ENCODE data around the gene FAM170B.

The FAM170B gene

DNA sequence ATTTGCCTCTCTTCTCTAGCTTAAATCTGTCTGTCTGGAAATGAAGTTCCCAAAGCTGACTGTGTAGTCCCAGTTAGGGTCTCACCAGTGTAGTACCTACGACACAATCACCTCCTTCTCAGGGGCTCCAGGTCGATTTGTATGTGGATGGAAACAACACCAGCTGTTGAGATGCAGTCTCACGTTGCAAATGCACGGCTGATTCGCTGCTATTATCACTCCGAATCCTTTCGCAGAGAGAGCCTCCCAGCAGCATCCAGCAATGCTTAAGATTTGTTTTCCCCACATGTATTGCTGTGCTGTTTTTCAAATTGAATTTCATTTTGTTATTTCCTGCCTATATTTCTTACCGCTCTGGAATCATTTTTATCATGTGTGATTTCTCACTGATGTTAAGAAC, 34.8 kb downstream of the FAM170B start (continued):
- TF ChIP-seq ESRRG (CRISPR knock-in tag; IDR thresholded peaks at IDR 0.05) (no peak), ZFP30 (CRISPR knock-in tag; IDR thresholded peaks at IDR 0.05) (no peak), ARNTL (CRISPR knock-in tag; IDR thresholded peaks at IDR 0.05; ENCODE audit: borderline replicate concordance, low read depth) (no peak), ZC3H10 (CRISPR knock-in tag; IDR thresholded peaks at IDR 0.05) (no peak), TOX (CRISPR knock-in tag; IDR thresholded peaks at IDR 0.05; ENCODE audit: borderline replicate concordance) (no peak), RARB (CRISPR knock-in tag; IDR thresholded peaks at IDR 0.05) (no peak)

DNA sequence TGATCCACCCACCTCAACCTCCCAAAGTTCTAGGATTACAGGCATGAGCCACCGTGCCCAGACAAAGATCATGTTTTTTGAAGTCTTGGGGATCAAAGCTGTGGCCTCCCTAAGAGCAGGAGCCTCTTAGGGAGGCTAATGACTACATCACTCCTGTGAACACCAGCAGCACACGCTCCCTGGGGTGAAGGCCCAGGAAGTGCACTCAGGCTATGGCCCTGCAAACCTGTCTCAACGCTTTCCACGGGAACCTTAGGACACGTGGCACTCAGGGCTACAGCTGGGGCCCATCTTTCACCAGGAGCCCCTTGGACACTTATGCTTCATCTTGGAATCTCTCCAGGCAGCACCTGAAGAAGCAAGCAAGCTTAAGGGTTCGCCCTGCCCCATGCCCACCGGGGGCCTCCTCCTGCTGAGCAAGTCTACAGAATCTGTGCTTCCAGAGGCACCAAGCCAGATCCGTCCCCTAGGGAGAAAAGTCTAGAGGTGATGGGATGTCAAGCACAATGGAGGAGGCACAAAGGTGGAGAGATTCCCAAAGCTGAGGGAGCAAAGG, 36.9 kb downstream of the FAM170B start:
- TF ChIP-seq, protein P1, sequence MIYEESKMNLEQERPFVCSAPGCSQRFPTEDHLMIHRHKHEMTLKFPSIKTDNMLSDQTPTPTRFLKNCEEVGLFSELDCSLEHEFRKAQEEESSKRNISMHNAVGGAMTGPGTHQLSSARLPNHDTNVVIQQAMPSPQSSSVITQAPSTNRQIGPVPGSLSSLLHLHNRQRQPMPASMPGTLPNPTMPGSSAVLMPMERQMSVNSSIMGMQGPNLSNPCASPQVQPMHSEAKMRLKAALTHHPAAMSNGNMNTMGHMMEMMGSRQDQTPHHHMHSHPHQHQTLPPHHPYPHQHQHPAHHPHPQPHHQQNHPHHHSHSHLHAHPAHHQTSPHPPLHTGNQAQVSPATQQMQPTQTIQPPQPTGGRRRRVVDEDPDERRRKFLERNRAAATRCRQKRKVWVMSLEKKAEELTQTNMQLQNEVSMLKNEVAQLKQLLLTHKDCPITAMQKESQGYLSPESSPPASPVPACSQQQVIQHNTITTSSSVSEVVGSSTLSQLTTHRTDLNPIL (CRISPR knock-in tag; IDR thresholded peaks at IDR 0.05; ENCODE audit: low read depth), result no peak
- TF ChIP-seq SNAI2 (CRISPR knock-in tag; IDR thresholded peaks at IDR 0.05) (no peak), ISL1 (CRISPR knock-in tag; IDR thresholded peaks at IDR 0.05) (no peak), ESRRG (CRISPR knock-in tag; IDR thresholded peaks at IDR 0.05) (no peak), ARNTL (CRISPR knock-in tag; IDR thresholded peaks at IDR 0.05; ENCODE audit: borderline replicate concordance, low read depth) (no peak), ZC3H10 (CRISPR knock-in tag; IDR thresholded peaks at IDR 0.05) (no peak), ZFP3 (CRISPR knock-in tag; IDR thresholded peaks at IDR 0.05) (no peak)
- no peak for ATAC-seq

DNA sequence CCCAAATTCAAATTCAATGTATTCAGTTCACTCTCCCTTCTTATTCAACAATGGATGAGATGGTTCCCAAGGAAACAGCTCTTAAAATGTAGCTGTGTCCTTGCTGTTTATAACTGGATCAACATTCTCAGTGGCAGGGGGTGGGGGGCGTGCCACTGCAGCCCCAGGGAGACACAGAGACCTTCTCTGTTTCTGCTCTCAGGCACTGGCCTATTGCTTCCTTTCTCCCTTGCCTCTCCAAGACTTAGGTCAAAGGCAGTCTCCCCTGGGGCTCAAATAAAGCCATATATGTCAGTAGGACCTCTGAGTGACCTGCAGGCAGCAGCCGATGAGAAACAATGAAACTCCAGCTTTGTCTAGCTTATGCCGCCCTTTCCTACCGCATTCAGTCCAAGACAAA, 39.2 kb downstream of the FAM170B start:
- TF ChIP-seq OSR1 (CRISPR knock-in tag; IDR thresholded peaks at IDR 0.05) (no peak), ZNF565 (CRISPR knock-in tag; conservative IDR thresholded peaks at IDR 0.05; ENCODE audit: low read depth) (no peak), ZFP3 (CRISPR knock-in tag; IDR thresholded peaks at IDR 0.05) (no peak), ZNF8 (CRISPR knock-in tag; IDR thresholded peaks at IDR 0.05) (no peak), RARB (CRISPR knock-in tag; IDR thresholded peaks at IDR 0.05) (no peak), PPARA (CRISPR knock-in tag; IDR thresholded peaks at IDR 0.05; ENCODE audit: borderline replicate concordance) (no peak), TOX (CRISPR knock-in tag; IDR thresholded peaks at IDR 0.05; ENCODE audit: borderline replicate concordance) (no peak), TCF4 (CRISPR knock-in tag; IDR thresholded peaks at IDR 0.05; ENCODE audit: borderline replicate concordance) (no peak), BACH2 (CRISPR knock-in tag; IDR thresholded peaks at IDR 0.05; ENCODE audit: borderline replicate concordance) (no peak), ISL1 (CRISPR knock-in tag; IDR thresholded peaks at IDR 0.05) (no peak), ZC3H10 (CRISPR knock-in tag; IDR thresholded peaks at IDR 0.05) (no peak)
- TF ChIP-seq, protein P2, sequence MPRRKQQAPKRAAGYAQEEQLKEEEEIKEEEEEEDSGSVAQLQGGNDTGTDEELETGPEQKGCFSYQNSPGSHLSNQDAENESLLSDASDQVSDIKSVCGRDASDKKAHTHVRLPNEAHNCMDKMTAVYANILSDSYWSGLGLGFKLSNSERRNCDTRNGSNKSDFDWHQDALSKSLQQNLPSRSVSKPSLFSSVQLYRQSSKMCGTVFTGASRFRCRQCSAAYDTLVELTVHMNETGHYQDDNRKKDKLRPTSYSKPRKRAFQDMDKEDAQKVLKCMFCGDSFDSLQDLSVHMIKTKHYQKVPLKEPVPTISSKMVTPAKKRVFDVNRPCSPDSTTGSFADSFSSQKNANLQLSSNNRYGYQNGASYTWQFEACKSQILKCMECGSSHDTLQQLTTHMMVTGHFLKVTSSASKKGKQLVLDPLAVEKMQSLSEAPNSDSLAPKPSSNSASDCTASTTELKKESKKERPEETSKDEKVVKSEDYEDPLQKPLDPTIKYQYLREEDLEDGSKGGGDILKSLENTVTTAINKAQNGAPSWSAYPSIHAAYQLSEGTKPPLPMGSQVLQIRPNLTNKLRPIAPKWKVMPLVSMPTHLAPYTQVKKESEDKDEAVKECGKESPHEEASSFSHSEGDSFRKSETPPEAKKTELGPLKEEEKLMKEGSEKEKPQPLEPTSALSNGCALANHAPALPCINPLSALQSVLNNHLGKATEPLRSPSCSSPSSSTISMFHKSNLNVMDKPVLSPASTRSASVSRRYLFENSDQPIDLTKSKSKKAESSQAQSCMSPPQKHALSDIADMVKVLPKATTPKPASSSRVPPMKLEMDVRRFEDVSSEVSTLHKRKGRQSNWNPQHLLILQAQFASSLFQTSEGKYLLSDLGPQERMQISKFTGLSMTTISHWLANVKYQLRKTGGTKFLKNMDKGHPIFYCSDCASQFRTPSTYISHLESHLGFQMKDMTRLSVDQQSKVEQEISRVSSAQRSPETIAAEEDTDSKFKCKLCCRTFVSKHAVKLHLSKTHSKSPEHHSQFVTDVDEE (CRISPR knock-in tag; IDR thresholded peaks at IDR 0.05), result no peak

DNA sequence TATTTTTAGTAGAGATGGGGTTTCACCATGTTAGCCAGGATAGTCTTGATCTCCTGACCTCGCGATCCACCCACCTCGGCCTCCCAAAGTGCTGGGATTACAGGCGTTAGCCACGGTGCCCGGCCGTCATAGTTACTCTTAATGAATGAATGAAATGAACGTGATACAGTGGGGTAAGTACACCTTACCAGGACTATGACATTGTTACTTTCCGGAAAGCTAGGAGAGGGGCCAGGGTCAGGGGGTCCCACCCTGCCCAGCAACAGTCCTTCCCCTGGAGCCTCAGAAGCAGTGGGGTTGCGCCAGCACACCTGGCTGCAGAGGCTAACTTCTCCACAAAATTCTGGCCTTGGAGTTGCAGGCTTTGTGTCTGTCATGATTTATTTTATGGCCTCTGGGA, 39.9 kb downstream of the FAM170B start:
- ATAC-seq, result no peak

More for the DNA sequence above, 39.2 kb downstream of the FAM170B start:
- ATAC-seq, result no peak

More for the DNA sequence above, 39.9 kb downstream of the FAM170B start:
- TF ChIP-seq, protein P3, sequence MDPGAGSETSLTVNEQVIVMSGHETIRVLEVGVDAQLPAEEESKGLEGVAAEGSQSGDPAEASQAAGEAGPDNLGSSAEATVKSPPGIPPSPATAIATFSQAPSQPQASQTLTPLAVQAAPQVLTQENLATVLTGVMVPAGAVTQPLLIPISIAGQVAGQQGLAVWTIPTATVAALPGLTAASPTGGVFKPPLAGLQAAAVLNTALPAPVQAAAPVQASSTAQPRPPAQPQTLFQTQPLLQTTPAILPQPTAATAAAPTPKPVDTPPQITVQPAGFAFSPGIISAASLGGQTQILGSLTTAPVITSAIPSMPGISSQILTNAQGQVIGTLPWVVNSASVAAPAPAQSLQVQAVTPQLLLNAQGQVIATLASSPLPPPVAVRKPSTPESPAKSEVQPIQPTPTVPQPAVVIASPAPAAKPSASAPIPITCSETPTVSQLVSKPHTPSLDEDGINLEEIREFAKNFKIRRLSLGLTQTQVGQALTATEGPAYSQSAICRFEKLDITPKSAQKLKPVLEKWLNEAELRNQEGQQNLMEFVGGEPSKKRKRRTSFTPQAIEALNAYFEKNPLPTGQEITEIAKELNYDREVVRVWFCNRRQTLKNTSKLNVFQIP (CRISPR knock-in tag; IDR thresholded peaks at IDR 0.05; ENCODE audit: borderline replicate concordance, low read depth), result no peak
- TF ChIP-seq RARB (CRISPR knock-in tag; IDR thresholded peaks at IDR 0.05) (no peak), ZNF70 (CRISPR knock-in tag; IDR thresholded peaks at IDR 0.05) (no peak), PPARA (CRISPR knock-in tag; IDR thresholded peaks at IDR 0.05; ENCODE audit: borderline replicate concordance) (no peak), SNAI2 (CRISPR knock-in tag; IDR thresholded peaks at IDR 0.05) (no peak), CSDC2 (CRISPR knock-in tag; IDR thresholded peaks at IDR 0.05) (no peak), ZFP3 (CRISPR knock-in tag; IDR thresholded peaks at IDR 0.05) (no peak), OSR1 (CRISPR knock-in tag; IDR thresholded peaks at IDR 0.05) (no peak)
- TF ChIP-seq, protein P1 (CRISPR knock-in tag; IDR thresholded peaks at IDR 0.05; ENCODE audit: low read depth), result no peak
- TF ChIP-seq, protein P4, sequence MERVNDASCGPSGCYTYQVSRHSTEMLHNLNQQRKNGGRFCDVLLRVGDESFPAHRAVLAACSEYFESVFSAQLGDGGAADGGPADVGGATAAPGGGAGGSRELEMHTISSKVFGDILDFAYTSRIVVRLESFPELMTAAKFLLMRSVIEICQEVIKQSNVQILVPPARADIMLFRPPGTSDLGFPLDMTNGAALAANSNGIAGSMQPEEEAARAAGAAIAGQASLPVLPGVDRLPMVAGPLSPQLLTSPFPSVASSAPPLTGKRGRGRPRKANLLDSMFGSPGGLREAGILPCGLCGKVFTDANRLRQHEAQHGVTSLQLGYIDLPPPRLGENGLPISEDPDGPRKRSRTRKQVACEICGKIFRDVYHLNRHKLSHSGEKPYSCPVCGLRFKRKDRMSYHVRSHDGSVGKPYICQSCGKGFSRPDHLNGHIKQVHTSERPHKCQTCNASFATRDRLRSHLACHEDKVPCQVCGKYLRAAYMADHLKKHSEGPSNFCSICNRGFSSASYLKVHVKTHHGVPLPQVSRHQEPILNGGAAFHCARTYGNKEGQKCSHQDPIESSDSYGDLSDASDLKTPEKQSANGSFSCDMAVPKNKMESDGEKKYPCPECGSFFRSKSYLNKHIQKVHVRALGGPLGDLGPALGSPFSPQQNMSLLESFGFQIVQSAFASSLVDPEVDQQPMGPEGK (CRISPR knock-in tag; IDR thresholded peaks at IDR 0.05; ENCODE audit: borderline replicate concordance), result no peak

Measured in SK-N-SH treated with all-trans-retinoic acid at 6 μM for 48 hours (cell line).